ENCODE data around the gene MAPKAPK3. TPM values are rescaled to one million over a fixed set of nuclear protein-coding genes. Genes with fewer than 3 reads are reported as not detected.

Gene MAPKAPK3
- total RNA-seq, 1 donor, result 70.8 TPM

- Histone ChIP-seq H3K4me3 (ENCODE audit: low read length) (no peak overlapping the region), H3K9me3 (ENCODE audit: low read depth, low read length) (no peaks in the 10 kb centered on the region), H3K4me1 (ENCODE audit: insufficient read depth, low read length) (no peaks in the 10 kb centered on the region), H3K27me3 (ENCODE audit: insufficient read depth, low read length) (no peaks in the 10 kb centered on the region)
These were observed 31.4 kb downstream of the MAPKAPK3 start for GRCh38 chr3:50648313-50648712.

- Histone ChIP-seq H3K27me3 (ENCODE audit: insufficient read depth, low read length) (no peaks in the 10 kb centered on the region), H3K4me3 (ENCODE audit: low read length) (no peak overlapping the region), H3K4me1 (ENCODE audit: insufficient read depth, low read length) (no peaks in the 10 kb centered on the region), H3K9me3 (ENCODE audit: low read depth, low read length) (no peaks in the 10 kb centered on the region)
These were observed 32.0 kb downstream of the MAPKAPK3 start for GRCh38 chr3:50648944-50649343.

- H3K4me1 ChIP-seq (ENCODE audit: insufficient read depth, low read length), result no peaks in the 10 kb centered on the region
- H3K27me3 ChIP-seq (ENCODE audit: insufficient read depth, low read length), result no peaks in the 10 kb centered on the region
These were observed 32.5 kb downstream of the MAPKAPK3 start for GRCh38 chr3:50649451-50649931.

GRCh38 chr3:50650018-50650417, 33.1 kb downstream of the MAPKAPK3 start:
- H3K9me3 ChIP-seq (ENCODE audit: low read depth, low read length), result no peaks in the 10 kb centered on the region
- no peaks in the 10 kb centered on the region for H3K27me3 ChIP-seq (ENCODE audit: insufficient read depth, low read length)
- no peak overlapping the region for H3K4me3 ChIP-seq (ENCODE audit: low read length)
- peaks cover 4% of the 10 kb centered on the region for H3K4me1 ChIP-seq (ENCODE audit: insufficient read depth, low read length)

More at GRCh38 chr3:50649451-50649931, 32.5 kb downstream of the MAPKAPK3 start:
- H3K4me3 ChIP-seq (ENCODE audit: low read length), result no peak overlapping the region
- H3K9me3 ChIP-seq (ENCODE audit: low read depth, low read length), result no peaks in the 10 kb centered on the region

GRCh38 chr3:50651445-50651844, 34.5 kb downstream of the MAPKAPK3 start:
- Histone ChIP-seq H3K4me1 (ENCODE audit: insufficient read depth, low read length) (peaks cover 8% of the 10 kb centered on the region), H3K9me3 (ENCODE audit: low read depth, low read length) (no peaks in the 10 kb centered on the region), H3K27me3 (ENCODE audit: insufficient read depth, low read length) (no peaks in the 10 kb centered on the region), H3K4me3 (ENCODE audit: low read length) (no peak overlapping the region)

GRCh38 chr3:50651920-50652529, 35.1 kb downstream of the MAPKAPK3 start:
- peaks cover 8% of the 10 kb centered on the region for H3K4me1 ChIP-seq (ENCODE audit: insufficient read depth, low read length)
- H3K27me3 ChIP-seq (ENCODE audit: insufficient read depth, low read length), result no peaks in the 10 kb centered on the region
- H3K4me3 ChIP-seq (ENCODE audit: low read length), result no peak overlapping the region
- no peaks in the 10 kb centered on the region for H3K9me3 ChIP-seq (ENCODE audit: low read depth, low read length)

GRCh38 chr3:50652709-50653108, 35.8 kb downstream of the MAPKAPK3 start:
- no peaks in the 10 kb centered on the region for H3K9me3 ChIP-seq (ENCODE audit: low read depth, low read length)
- H3K4me1 ChIP-seq (ENCODE audit: insufficient read depth, low read length), result peaks cover 8% of the 10 kb centered on the region
- no peaks in the 10 kb centered on the region for H3K27me3 ChIP-seq (ENCODE audit: insufficient read depth, low read length)
- no peak overlapping the region for H3K4me3 ChIP-seq (ENCODE audit: low read length)

GRCh38 chr3:50653937-50654595, 37.1 kb downstream of the MAPKAPK3 start:
- H3K4me1 ChIP-seq (ENCODE audit: insufficient read depth, low read length), result peaks cover 8% of the 10 kb centered on the region
- no peaks in the 10 kb centered on the region for H3K27me3 ChIP-seq (ENCODE audit: insufficient read depth, low read length)
- no peak overlapping the region for H3K4me3 ChIP-seq (ENCODE audit: low read length)
- H3K9me3 ChIP-seq (ENCODE audit: low read depth, low read length), result no peaks in the 10 kb centered on the region

GRCh38 chr3:50655009-50655830, 38.3 kb downstream of the MAPKAPK3 start:
- H3K4me3 ChIP-seq (ENCODE audit: low read length), result no peak overlapping the region
- H3K27me3 ChIP-seq (ENCODE audit: insufficient read depth, low read length), result no peaks in the 10 kb centered on the region
- H3K4me1 ChIP-seq (ENCODE audit: insufficient read depth, low read length), result peaks cover 8% of the 10 kb centered on the region
- H3K9me3 ChIP-seq (ENCODE audit: low read depth, low read length), result no peaks in the 10 kb centered on the region

GRCh38 chr3:50656417-50657195, 39.7 kb downstream of the MAPKAPK3 start:
- Histone ChIP-seq H3K27me3 (ENCODE audit: insufficient read depth, low read length) (no peaks in the 10 kb centered on the region), H3K4me1 (ENCODE audit: insufficient read depth, low read length) (peaks cover 8% of the 10 kb centered on the region), H3K4me3 (ENCODE audit: low read length) (no peak overlapping the region), H3K9me3 (ENCODE audit: low read depth, low read length) (no peaks in the 10 kb centered on the region)

- Histone ChIP-seq H3K4me3 (ENCODE audit: low read length) (no peak overlapping the region), H3K9me3 (ENCODE audit: low read depth, low read length) (no peaks in the 10 kb centered on the region), H3K27me3 (ENCODE audit: insufficient read depth, low read length) (no peaks in the 10 kb centered on the region), H3K4me1 (ENCODE audit: insufficient read depth, low read length) (peaks cover 10% of the 10 kb centered on the region)
These were observed 40.5 kb downstream of the MAPKAPK3 start for GRCh38 chr3:50657407-50657806.

GRCh38 chr3:50657816-50658215, 40.9 kb downstream of the MAPKAPK3 start:
- no peak overlapping the region for H3K4me3 ChIP-seq (ENCODE audit: low read length)
- H3K9me3 ChIP-seq (ENCODE audit: low read depth, low read length), result no peaks in the 10 kb centered on the region
- H3K4me1 ChIP-seq (ENCODE audit: insufficient read depth, low read length), result peaks cover 14% of the 10 kb centered on the region
- no peaks in the 10 kb centered on the region for H3K27me3 ChIP-seq (ENCODE audit: insufficient read depth, low read length)

- Histone ChIP-seq H3K9me3 (ENCODE audit: low read depth, low read length) (no peaks in the 10 kb centered on the region), H3K4me1 (ENCODE audit: insufficient read depth, low read length) (peaks cover 20% of the 10 kb centered on the region), H3K4me3 (ENCODE audit: low read length) (no peak overlapping the region), H3K27me3 (ENCODE audit: insufficient read depth, low read length) (no peaks in the 10 kb centered on the region)
These were observed 41.5 kb downstream of the MAPKAPK3 start for GRCh38 chr3:50658416-50658815.

GRCh38 chr3:50658831-50659230, 41.9 kb downstream of the MAPKAPK3 start:
- no peaks in the 10 kb centered on the region for H3K9me3 ChIP-seq (ENCODE audit: low read depth, low read length)
- peaks cover 20% of the 10 kb centered on the region for H3K4me1 ChIP-seq (ENCODE audit: insufficient read depth, low read length)
- no peaks in the 10 kb centered on the region for H3K27me3 ChIP-seq (ENCODE audit: insufficient read depth, low read length)
- no peak overlapping the region for H3K4me3 ChIP-seq (ENCODE audit: low read length)

GRCh38 chr3:50660386-50660785, 43.4 kb downstream of the MAPKAPK3 start:
- Histone ChIP-seq H3K4me3 (ENCODE audit: low read length) (no peak overlapping the region), H3K4me1 (ENCODE audit: insufficient read depth, low read length) (peaks cover 24% of the 10 kb centered on the region), H3K27me3 (ENCODE audit: insufficient read depth, low read length) (no peaks in the 10 kb centered on the region), H3K9me3 (ENCODE audit: low read depth, low read length) (no peaks in the 10 kb centered on the region)
